ENCODE measurements around the gene KCNJ11.

KCNJ11 gene

GRCh38 chr11:17352950-17353820 is 35.3 kb downstream of the KCNJ11 start:
- DNase-seq = peak; percentile 44

- DNase-seq = peak; percentile 68
Observed at GRCh38 chr11:17351510-17352176, 36.8 kb downstream of the KCNJ11 start, which contains the start of gene NCR3LG1. NCR3LG1 (plus strand) TSS chr11:17351800; CDS start chr11:17351970, 170 bp downstream.

- no peak for DNase-seq
Observed at GRCh38 chr11:17351172-17351509, 37.3 kb downstream of the KCNJ11 start.

- no peak for DNase-seq
Observed at GRCh38 chr11:17350455-17351171, 37.8 kb downstream of the KCNJ11 start.

GRCh38 chr11:17347676-17348075 is 40.8 kb downstream of the KCNJ11 start:
- DNase-seq = no peak

- DNase-seq = no peak
Observed at GRCh38 chr11:17343907-17344306, 44.6 kb downstream of the KCNJ11 start.

GRCh38 chr11:17343257-17343656 is 45.2 kb downstream of the KCNJ11 start:
- DNase-seq = no peak

All from 8988T (cell line).